HepG2 (cell line): Measurements from ENCODE around the gene SDC1. TPM values are rescaled to one million over a fixed set of nuclear protein-coding genes. Genes with fewer than 3 reads are reported as not detected.

ENCODE experiments used
- DPF2 ChIP-seq: sonication (generic); formaldehyde crosslinking; IDR thresholded peaks from 2 replicates; pipeline ENCODE4 v1.4.0; 2020; ENCODE audit warnings: mild to moderate bottlenecking, low read depth, missing genetic modification reagents, borderline replicate concordance
- DR1 ChIP-seq: sonication (generic); formaldehyde crosslinking; IDR thresholded peaks from 2 replicates; pipeline ENCODE4 v1.8.0; 2021; ENCODE audit warnings: mild to moderate bottlenecking, missing genetic modification reagents, inconsistent platforms
- FOXP1 ChIP-seq, 2 experiments: fragments of 450-650 bp in 1 of 2; IDR thresholded peaks; 2 replicates each; pipeline ENCODE4 v1.6.1; 2017 to 2018; ENCODE audit warnings: antibody characterized with exemption in 1 of 2
- GATA4 ChIP-seq: sonication (generic); IDR thresholded peaks from 2 replicates; pipeline ENCODE4 v1.6.1; 2016; ENCODE audit warnings: antibody characterized with exemption, low read depth, borderline replicate concordance
- HOXA9 ChIP-seq: sonication (generic); formaldehyde crosslinking; IDR thresholded peaks from 2 replicates; pipeline ENCODE4 v1.8.1; 2022; ENCODE audit warnings: missing genetic modification reagents, mild to moderate bottlenecking, moderate library complexity, borderline replicate concordance
- MED8 ChIP-seq: sonication (generic); formaldehyde crosslinking; IDR thresholded peaks from 2 replicates; pipeline ENCODE4 v1.8.1; 2023; ENCODE audit warnings: mild to moderate bottlenecking, missing genetic modification reagents; ENCODE audit not compliant: insufficient replicate concordance
- MYC ChIP-seq: sonication (generic); formaldehyde crosslinking; IDR thresholded peaks from 2 replicates; pipeline ENCODE4 v1.9.0; 2021; ENCODE audit warnings: missing genetic modification reagents, borderline replicate concordance
- NCOA5 ChIP-seq: sonication (generic); formaldehyde crosslinking; IDR thresholded peaks from 2 replicates; pipeline ENCODE4 v1.4.0; 2020; ENCODE audit warnings: missing genetic modification reagents
- SNAPC2 ChIP-seq: sonication (generic); formaldehyde crosslinking; IDR thresholded peaks from 2 replicates; pipeline ENCODE4 v1.8.1; 2022; ENCODE audit warnings: mild to moderate bottlenecking, missing genetic modification reagents
- SOX5 ChIP-seq: IDR thresholded peaks from 2 replicates; pipeline ENCODE4 v1.6.1; 2016; ENCODE audit warnings: borderline replicate concordance
- SOX6 ChIP-seq, 2 experiments: fragments of 450-650 bp in 1 of 2; sonication (generic) in 1 of 2; formaldehyde crosslinking in 1 of 2; IDR thresholded peaks; 2 replicates each; pipeline versions ENCODE4 v1.4.0 to v1.6.1; 2017 to 2020; ENCODE audit warnings: antibody characterized with exemption in 1 of 2, mild to moderate bottlenecking in 1 of 2, missing genetic modification reagents in 1 of 2
- ZBTB7A ChIP-seq: sonication (generic); formaldehyde crosslinking; IDR thresholded peaks from 2 replicates; pipeline ENCODE4 v1.8.0; 2022; ENCODE audit warnings: mild to moderate bottlenecking, missing genetic modification reagents
- ZNF143 ChIP-seq: sonication (generic); formaldehyde crosslinking; IDR thresholded peaks from 2 replicates; pipeline ENCODE4 v1.4.0; 2020; ENCODE audit warnings: missing genetic modification reagents
- ZNF251 ChIP-seq: sonication (generic); formaldehyde crosslinking; IDR thresholded peaks from 2 replicates; pipeline ENCODE4 v1.9.0; 2021; ENCODE audit warnings: mild to moderate bottlenecking, missing genetic modification reagents
- ZNF337 ChIP-seq: sonication (generic); formaldehyde crosslinking; IDR thresholded peaks from 2 replicates; pipeline ENCODE4 v1.5.1; 2020; ENCODE audit warnings: missing genetic modification reagents, low read depth, mild to moderate bottlenecking, borderline replicate concordance
- ZNF350 ChIP-seq: sonication (generic); formaldehyde crosslinking; IDR thresholded peaks from 2 replicates; pipeline ENCODE4 v1.4.0; 2020; ENCODE audit warnings: mild to moderate bottlenecking, low read depth, missing genetic modification reagents, borderline replicate concordance
- ZNF44 ChIP-seq: sonication (generic); formaldehyde crosslinking; IDR thresholded peaks from 2 replicates; pipeline ENCODE4 v1.5.1; 2020; ENCODE audit warnings: mild to moderate bottlenecking, missing genetic modification reagents
- polyA plus RNA-seq, 8 experiments: library from polyadenylated mRNA; depleted of rRNA in 3 of 8; stranded (reverse) in 7 of 8; unstranded in 1 of 8; fragments of >200 nt; fragmentation: Illumina TruSeq in 4 of 8; extraction: Trizol in 4 of 8; gene quantifications; 2 replicates each; pipeline versions ENCODE4 v1.2.1 to v1.2.3, GENCODE V29; 2011 to 2016; ENCODE audit warnings: low read depth in 4 of 8, missing spikeins in 1 of 8, mixed read lengths in 1 of 8; ENCODE audit not compliant: insufficient read depth in 1 of 8
- total RNA-seq, 5 experiments: library from RNA; depleted of rRNA; stranded (reverse); fragments of >200 nt; fragmentation: Illumina TruSeq; extraction: Trizol; gene quantifications; 2 replicates each; pipeline ENCODE4 v1.2.3, GENCODE V29; 2016; ENCODE audit warnings: low read depth in 1 of 5
- TF ChIP-seq, protein P1 (sequence below): sonication (generic); formaldehyde crosslinking; IDR thresholded peaks from 2 replicates; pipeline ENCODE4 v1.4.0; 2020; ENCODE audit warnings: missing genetic modification reagents
- TF ChIP-seq, protein P2 (sequence below): sonication (generic); formaldehyde crosslinking; IDR thresholded peaks from 2 replicates; pipeline ENCODE4 v1.8.0; 2022; ENCODE audit warnings: mild to moderate bottlenecking, missing genetic modification reagents
- TF ChIP-seq, protein P3 (sequence below): sonication (generic); formaldehyde crosslinking; IDR thresholded peaks from 2 replicates; pipeline ENCODE4 v1.4.0; 2020; ENCODE audit warnings: missing genetic modification reagents
- TF ChIP-seq, protein P4 (sequence below): sonication (generic); formaldehyde crosslinking; IDR thresholded peaks from 2 replicates; pipeline ENCODE4 v1.4.0; 2020; ENCODE audit warnings: missing genetic modification reagents, mild to moderate bottlenecking, borderline replicate concordance

The SDC1 gene
- total and polyA plus RNA-seq, 2 of the 13 experiments (the other 11 are each of a cell fraction or from before 2014, with no cell fraction given) = 108 to 119 TPM

DNA sequence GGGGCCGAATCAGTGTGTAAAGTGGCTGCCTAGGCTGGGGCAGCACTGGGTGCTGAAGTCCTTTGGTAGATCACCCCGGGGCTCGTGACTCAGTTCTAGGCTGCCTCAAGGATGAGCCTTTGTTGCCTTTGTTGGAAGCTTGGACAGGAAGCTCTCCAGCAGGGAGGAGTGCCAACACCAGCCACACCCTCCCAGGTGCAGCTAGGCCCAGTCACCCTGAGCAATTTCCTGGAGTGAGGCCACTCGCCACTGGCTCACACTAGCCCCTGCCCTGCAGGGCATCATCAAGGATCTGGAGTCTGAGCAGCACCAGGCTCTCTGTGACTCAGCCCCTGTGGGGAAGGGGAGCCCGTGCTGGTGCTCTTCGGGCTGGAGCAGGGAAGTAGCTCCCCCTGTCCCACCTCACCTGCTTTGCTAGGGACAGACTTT is 6.7 kb upstream of the SDC1 start (continued):
- TF ChIP-seq, protein P1, sequence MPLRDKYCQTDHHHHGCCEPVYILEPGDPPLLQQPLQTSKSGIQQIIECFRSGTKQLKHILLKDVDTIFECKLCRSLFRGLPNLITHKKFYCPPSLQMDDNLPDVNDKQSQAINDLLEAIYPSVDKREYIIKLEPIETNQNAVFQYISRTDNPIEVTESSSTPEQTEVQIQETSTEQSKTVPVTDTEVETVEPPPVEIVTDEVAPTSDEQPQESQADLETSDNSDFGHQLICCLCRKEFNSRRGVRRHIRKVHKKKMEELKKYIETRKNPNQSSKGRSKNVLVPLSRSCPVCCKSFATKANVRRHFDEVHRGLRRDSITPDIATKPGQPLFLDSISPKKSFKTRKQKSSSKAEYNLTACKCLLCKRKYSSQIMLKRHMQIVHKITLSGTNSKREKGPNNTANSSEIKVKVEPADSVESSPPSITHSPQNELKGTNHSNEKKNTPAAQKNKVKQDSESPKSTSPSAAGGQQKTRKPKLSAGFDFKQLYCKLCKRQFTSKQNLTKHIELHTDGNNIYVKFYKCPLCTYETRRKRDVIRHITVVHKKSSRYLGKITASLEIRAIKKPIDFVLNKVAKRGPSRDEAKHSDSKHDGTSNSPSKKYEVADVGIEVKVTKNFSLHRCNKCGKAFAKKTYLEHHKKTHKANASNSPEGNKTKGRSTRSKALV = no peak
- TF ChIP-seq, protein P2, sequence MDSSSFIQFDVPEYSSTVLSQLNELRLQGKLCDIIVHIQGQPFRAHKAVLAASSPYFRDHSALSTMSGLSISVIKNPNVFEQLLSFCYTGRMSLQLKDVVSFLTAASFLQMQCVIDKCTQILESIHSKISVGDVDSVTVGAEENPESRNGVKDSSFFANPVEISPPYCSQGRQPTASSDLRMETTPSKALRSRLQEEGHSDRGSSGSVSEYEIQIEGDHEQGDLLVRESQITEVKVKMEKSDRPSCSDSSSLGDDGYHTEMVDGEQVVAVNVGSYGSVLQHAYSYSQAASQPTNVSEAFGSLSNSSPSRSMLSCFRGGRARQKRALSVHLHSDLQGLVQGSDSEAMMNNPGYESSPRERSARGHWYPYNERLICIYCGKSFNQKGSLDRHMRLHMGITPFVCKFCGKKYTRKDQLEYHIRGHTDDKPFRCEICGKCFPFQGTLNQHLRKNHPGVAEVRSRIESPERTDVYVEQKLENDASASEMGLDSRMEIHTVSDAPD (CRISPR knock-in tag) = no peak
- TF ChIP-seq SNAPC2 (CRISPR knock-in tag) (no peak), DPF2 (no peak), DR1 (CRISPR knock-in tag) (no peak), HOXA9 (CRISPR knock-in tag) (no peak), ZNF44 (CRISPR knock-in tag) (no peak), FOXP1 (IDR thresholded peaks at IDR 0.05) (no peak), FOXP1 (CRISPR knock-in tag; IDR thresholded peaks at IDR 0.05) (no peak), GATA4 (no peak), NCOA5 (CRISPR knock-in tag) (no peak), ZNF350 (CRISPR knock-in tag) (no peak), SOX5 (CRISPR knock-in tag) (peak; percentile 38; the same call in 1 of the 2 replicates), ZNF143 (CRISPR knock-in tag) (no peak), SOX6 (IDR thresholded peaks at IDR 0.05) (no peak), SOX6 (CRISPR knock-in tag; IDR thresholded peaks at IDR 0.05) (no peak), MED8 (CRISPR knock-in tag) (no peak), ZBTB7A (CRISPR knock-in tag) (no peak), MYC (CRISPR knock-in tag) (peak; percentile 28; the same call in 1 of the 2 replicates), ZNF251 (CRISPR knock-in tag) (no peak), ZNF337 (CRISPR knock-in tag) (no peak)
- TF ChIP-seq, protein P3, sequence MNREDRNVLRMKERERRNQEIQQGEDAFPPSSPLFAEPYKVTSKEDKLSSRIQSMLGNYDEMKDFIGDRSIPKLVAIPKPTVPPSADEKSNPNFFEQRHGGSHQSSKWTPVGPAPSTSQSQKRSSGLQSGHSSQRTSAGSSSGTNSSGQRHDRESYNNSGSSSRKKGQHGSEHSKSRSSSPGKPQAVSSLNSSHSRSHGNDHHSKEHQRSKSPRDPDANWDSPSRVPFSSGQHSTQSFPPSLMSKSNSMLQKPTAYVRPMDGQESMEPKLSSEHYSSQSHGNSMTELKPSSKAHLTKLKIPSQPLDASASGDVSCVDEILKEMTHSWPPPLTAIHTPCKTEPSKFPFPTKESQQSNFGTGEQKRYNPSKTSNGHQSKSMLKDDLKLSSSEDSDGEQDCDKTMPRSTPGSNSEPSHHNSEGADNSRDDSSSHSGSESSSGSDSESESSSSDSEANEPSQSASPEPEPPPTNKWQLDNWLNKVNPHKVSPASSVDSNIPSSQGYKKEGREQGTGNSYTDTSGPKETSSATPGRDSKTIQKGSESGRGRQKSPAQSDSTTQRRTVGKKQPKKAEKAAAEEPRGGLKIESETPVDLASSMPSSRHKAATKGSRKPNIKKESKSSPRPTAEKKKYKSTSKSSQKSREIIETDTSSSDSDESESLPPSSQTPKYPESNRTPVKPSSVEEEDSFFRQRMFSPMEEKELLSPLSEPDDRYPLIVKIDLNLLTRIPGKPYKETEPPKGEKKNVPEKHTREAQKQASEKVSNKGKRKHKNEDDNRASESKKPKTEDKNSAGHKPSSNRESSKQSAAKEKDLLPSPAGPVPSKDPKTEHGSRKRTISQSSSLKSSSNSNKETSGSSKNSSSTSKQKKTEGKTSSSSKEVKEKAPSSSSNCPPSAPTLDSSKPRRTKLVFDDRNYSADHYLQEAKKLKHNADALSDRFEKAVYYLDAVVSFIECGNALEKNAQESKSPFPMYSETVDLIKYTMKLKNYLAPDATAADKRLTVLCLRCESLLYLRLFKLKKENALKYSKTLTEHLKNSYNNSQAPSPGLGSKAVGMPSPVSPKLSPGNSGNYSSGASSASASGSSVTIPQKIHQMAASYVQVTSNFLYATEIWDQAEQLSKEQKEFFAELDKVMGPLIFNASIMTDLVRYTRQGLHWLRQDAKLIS (CRISPR knock-in tag) = no peak
- TF ChIP-seq, protein P4, sequence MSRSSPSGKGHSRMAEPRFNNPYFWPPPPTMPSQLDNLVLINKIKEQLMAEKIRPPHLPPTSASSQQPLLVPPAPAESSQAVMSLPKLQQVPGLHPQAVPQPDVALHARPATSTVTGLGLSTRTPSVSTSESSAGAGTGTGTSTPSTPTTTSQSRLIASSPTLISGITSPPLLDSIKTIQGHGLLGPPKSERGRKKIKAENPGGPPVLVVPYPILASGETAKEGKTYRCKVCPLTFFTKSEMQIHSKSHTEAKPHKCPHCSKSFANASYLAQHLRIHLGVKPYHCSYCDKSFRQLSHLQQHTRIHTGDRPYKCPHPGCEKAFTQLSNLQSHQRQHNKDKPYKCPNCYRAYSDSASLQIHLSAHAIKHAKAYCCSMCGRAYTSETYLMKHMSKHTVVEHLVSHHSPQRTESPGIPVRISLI (CRISPR knock-in tag) = peak; percentile 87
